GM18907 (cell line): ENCODE results near the gene CD24.
A peak's percentile ranks its signal among the peaks of the same experiment; 100 is the strongest.
"Not testable (repeated sequence)": the region's sequence is repeated elsewhere in the genome, so short reads cannot be mapped to it uniquely, and the experiment has no call there.

Experiments
- ATAC-seq: cut with Tn5 transposase; IDR thresholded peaks from one replicate; pipeline ENCODE4 v1.9.1; 2021; ENCODE audit warnings: mild to moderate bottlenecking, moderate library complexity; ENCODE audit not compliant: unreplicated experiment

The CD24 gene

GRCh38 chr6:106974336-106974998 is at the start of gene CD24:
TSS of gene CD24 (minus strand) at chr6:106974729. CDS start at chr6:106974646, 83 bp downstream.
- ATAC-seq, result peak; percentile 45

- no peak for ATAC-seq
These were observed 47.1 kb upstream of the CD24 start for GRCh38 chr6:107021446-107022185.

- no peak for ATAC-seq
These were observed 45.7 kb upstream of the CD24 start for GRCh38 chr6:107020239-107020638.

- not testable (repeated sequence) for ATAC-seq
These were observed 45.1 kb upstream of the CD24 start for GRCh38 chr6:107019628-107020027.

GRCh38 chr6:107019047-107019446 is 44.5 kb upstream of the CD24 start:
- ATAC-seq, result no peak

GRCh38 chr6:107009499-107009898 is 35.0 kb upstream of the CD24 start:
- no peak for ATAC-seq

- ATAC-seq, result no peak
These were observed 23.0 kb upstream of the CD24 start for GRCh38 chr6:106997392-106998158.

- ATAC-seq, result no peak
These were observed 21.1 kb upstream of the CD24 start for GRCh38 chr6:106995640-106996039.

- ATAC-seq, result not testable (repeated sequence)
These were observed 15.2 kb upstream of the CD24 start for GRCh38 chr6:106989737-106990136.

GRCh38 chr6:106988664-106989063 is 14.1 kb upstream of the CD24 start:
- ATAC-seq, result no peak

- ATAC-seq, result no peak
These were observed 7.4 kb upstream of the CD24 start for GRCh38 chr6:106981926-106982325.

GRCh38 chr6:106980926-106981325 is 6.4 kb upstream of the CD24 start:
- no peak for ATAC-seq

- peak; percentile 50 for ATAC-seq
These were observed 4.9 kb upstream of the CD24 start for GRCh38 chr6:106979435-106979884.

GRCh38 chr6:106977246-106977645 is 2.7 kb upstream of the CD24 start:
- no peak for ATAC-seq

- ATAC-seq, result no peak
These were observed 1.7 kb upstream of the CD24 start for GRCh38 chr6:106976270-106976669.

- ATAC-seq, result no peak
These were observed 1.2 kb upstream of the CD24 start for GRCh38 chr6:106975738-106976064.

- peak; percentile 72 for ATAC-seq
These were observed 639 bp upstream of the CD24 start for GRCh38 chr6:106974999-106975737.

- no peak for ATAC-seq
These were observed 643 bp downstream of the CD24 start for GRCh38 chr6:106973836-106974335.

- ATAC-seq, result no peak
These were observed 1.3 kb downstream of the CD24 start for GRCh38 chr6:106973018-106973835.

- ATAC-seq, result no peak
These were observed 2.0 kb downstream of the CD24 start for GRCh38 chr6:106972500-106972899.
